ENCODE data around the gene CLK3. TPM values are rescaled to one million over a fixed set of nuclear protein-coding genes. Genes with fewer than 3 reads are reported as not detected.
"Not testable (repeated sequence)": the region's sequence is repeated elsewhere in the genome, so short reads cannot be mapped to it uniquely, and the experiment has no call there.

Gene CLK3
- polyA plus RNA-seq, 3 donors, result 70.5 to 89.5 (median 72.9) TPM

DNA sequence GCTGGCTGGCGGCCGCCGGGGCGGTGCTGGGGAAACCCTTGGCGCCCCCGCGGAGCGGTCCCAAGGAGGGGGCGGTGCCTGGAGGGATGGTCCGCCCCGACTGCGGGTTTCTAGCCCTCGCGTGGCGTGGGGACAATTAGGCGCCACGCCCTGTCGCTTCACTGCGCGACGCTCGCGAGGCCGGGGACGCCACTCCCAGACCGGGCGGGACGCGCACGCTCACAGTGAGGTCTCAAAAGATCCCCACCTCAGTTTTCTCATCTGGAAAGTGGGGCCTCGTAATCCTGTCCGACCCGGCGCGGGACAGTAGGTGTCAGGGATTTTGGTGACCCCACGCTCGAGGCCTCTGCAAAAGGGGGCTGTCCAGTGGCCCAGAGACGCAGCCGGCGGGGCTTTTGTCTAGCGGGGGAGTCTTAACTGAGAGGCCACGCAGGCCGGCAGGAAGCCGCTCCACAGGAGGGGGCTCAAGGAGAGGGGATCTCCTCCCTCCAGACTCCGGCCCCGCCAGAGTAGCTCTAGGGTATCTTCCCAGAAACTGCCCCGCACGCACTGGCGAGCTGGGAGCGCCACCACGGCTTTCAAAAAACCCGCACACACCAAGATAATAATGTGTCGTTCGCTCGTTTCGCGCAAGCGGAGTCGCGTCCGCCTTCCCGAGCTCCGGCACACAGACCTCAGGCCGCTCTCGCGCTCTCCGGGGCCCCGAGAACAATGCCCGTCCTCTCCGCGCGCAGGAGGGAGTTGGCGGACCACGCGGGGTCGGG, 710 bp upstream of the CLK3 start:
- peak in 10 of 11 donors; percentile 13 to 78 (median 68) for DNase-seq (ENCODE audit: extremely low read depth in 1 of 11, low read depth in 9 of 11, low spot score in 4 of 11)

DNA sequence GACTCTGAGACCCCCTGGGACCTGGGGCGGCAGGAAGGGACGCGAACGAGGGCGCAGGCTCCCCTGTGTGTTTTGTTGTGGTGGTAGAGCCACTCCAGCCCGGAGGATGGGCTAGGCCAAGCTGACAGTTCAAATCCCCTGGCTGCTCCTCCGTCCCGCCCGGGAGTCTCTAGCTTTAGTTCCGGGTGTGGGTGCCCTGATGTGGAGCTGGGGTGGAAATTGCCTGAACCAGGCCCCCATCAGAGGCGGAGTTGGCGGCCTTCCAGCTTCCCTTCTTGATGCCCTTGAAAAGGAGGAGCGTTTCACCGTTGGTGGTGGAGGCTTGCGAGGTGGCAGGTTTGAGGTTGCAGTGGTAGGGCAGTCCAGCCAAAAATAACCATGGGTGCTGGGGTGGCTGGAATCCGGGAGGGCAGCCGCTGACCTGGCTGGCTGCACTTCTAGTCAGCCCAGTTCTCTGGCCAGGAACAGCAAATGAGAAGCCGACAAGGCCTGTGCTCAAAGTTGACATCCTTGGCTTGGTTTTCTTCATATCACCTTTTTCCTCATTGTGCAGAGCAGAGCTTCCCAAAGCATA, 817 bp downstream of the CLK3 start:
- peak in 6 of 11 donors; percentile 5 to 56 (median 22) for DNase-seq (ENCODE audit: extremely low read depth in 1 of 11, low read depth in 9 of 11, low spot score in 4 of 11)

DNA sequence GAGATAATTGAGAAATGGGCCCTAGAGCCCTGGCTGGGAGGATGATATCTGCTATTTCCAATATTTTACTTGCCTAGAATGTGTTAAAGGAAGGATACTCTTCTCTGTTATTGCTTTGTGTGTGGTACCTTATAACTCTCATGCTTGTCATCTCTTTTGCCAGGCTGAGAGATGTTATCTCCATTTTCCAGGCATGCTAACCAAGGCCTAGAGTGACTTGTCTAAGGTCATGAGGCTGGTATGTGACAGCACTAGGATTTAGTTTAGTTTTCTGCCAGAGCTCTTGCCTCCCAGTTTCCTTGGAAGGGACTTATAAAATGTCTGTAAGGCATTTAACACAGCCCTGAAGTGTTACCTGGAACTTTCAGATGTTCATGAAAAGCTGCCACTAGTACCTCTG, 1.4 kb downstream of the CLK3 start:
- no peak for DNase-seq (ENCODE audit: extremely low read depth in 1 of 11, low read depth in 9 of 11, low spot score in 4 of 11)

DNA sequence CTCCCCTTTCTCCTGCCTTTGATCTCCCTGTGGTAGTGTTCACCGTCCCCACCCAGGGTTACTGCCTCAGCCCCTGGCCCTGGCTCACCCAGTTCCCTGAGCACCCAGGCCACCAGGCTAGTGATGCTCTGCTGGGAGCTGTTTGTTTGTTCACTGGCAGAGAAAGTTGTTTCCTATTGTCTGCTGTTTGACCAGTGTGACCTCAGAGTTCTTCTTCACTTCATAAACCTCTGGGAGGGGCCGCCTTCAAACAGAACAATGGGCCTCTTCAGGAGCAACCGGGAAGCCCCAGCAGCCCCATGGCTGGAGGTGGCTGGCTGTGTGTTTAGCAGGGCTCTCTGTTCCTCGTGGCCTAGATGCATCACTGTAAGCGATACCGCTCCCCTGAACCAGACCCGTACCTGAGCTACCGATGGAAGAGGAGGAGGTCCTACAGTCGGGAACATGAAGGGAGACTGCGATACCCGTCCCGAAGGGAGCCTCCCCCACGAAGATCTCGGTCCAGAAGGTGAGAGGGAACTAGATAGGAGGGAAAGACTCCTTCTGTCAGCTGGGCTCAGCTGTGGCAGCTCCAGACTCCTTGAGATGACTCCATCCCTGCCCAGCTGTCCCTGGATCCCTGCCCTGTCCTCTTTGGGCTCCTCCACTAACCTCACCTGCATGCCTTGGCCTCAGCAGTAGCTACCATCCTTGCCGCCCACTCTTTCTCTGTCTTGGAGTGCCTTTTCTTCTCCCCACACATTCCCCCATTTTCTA, 3.4 kb downstream of the CLK3 start:
- no peak for DNase-seq (ENCODE audit: extremely low read depth in 1 of 11, low read depth in 9 of 11, low spot score in 4 of 11)

DNA sequence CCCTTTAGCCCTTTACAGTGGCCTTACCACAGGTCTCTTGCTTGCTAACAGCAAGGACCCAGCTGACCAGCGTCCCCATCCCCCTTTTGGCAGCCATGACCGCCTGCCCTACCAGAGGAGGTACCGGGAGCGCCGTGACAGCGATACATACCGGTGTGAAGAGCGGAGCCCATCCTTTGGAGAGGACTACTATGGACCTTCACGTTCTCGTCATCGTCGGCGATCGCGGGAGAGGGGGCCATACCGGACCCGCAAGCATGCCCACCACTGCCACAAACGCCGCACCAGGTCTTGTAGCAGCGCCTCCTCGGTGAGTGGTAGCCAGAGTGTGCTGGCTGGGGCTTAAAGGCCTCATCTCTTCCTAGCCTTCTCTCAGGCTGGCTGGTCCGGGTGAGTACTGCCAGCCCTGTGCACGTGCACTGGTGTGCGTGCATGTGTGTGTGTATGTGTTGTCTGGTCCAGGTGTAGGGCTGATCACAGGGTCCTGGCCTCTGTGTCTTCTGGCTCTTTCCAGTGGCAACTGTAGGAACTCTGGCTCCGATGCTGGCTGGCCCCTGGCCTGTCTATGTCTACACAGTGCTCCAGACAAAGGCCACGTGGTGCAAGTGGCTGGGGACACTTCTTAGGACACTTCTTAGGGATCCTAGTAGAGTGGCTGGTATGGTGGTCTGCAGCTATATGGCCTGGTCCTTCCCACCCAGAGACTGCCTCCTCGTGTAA, 4.4 kb downstream of the CLK3 start:
- no peak for DNase-seq (ENCODE audit: extremely low read depth in 1 of 11, low read depth in 9 of 11, low spot score in 4 of 11)

DNA sequence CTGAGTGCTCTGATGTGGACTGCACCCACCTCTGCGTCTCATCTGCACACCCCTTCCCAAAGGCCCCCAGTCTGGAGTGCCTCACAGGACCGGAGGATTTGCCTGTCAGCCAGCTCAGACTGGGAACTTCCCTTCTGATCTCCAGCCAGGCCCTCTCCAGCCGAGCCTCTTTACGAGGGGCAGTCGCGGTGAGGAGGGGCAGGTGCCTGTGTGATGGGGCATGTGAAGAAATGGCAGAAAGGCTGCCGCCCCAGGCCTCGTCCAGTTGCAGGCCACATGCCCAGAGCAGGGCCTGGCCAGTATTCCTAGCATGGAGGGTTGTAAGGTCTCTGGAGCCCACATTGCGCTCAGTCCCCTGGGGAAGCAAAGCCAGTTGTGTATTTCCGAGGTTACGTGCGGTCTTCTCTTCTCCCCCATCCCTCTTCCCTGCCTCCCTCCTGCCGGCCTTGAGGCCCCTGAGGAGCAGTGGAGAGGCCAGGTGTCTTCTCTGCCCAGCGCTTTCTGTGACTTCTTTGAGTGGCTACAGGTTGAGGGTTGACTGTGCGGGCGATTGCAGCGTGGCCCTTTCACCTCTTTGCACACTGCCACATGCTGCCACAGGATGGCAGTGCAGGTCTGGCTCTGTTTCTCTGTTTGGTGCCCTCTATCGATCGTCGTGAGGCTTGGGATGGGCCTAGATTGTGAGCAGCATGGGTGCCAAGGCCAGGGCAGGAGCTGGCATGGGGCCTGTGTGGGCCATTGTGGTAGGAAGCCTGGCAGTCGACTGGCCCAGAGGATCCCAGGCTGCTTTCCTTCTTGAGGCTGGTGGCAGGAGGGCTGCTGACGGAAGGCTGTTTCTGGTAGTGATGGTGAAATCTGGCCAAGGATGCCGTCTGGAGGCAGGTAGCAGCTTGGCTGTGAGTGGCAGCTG, 5.3 kb downstream of the CLK3 start:
- peak in 4 of 11 donors; percentile 22 to 48 (median 36) for DNase-seq (ENCODE audit: extremely low read depth in 1 of 11, low read depth in 9 of 11, low spot score in 4 of 11)

DNA sequence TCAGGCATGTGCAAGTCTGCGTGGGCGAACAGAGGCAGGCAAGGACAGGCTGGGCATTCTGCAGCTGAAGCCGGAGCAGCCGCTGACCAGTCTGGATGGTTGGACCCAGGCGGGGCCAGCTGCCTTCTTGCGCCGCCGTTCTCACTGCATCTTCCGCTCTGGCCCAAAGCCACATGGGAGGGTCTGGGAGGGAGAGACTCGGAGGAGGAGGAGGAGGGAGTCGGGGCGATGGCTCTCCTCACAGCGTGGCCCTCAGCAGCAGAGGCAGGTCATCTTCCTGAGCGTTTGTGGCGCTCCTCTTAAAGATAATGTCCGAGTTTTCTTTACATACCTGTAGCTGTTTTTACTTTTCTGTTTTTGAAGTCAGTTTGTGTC, 5.9 kb downstream of the CLK3 start:
- no peak for DNase-seq (ENCODE audit: extremely low read depth in 1 of 11, low read depth in 9 of 11, low spot score in 4 of 11)

DNA sequence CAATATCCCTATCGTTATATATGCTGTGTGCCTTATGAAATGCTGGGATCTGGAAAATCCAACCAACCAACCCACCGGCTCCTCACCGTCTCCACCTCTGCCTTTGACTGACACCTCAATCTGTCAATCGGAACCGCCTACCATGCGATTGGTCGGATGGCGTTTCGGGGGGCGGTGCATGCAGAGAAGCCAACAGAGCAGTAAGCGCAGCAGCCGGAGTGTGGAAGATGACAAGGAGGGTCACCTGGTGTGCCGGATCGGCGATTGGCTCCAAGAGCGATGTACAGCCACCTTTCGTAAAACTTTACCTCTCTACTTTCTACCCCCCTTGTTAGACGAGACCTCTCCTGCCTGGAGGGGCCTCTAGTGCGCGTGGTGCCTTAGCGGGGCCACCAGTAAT, 6.3 kb downstream of the CLK3 start:
- no peak for DNase-seq (ENCODE audit: extremely low read depth in 1 of 11, low read depth in 9 of 11, low spot score in 4 of 11)

DNA sequence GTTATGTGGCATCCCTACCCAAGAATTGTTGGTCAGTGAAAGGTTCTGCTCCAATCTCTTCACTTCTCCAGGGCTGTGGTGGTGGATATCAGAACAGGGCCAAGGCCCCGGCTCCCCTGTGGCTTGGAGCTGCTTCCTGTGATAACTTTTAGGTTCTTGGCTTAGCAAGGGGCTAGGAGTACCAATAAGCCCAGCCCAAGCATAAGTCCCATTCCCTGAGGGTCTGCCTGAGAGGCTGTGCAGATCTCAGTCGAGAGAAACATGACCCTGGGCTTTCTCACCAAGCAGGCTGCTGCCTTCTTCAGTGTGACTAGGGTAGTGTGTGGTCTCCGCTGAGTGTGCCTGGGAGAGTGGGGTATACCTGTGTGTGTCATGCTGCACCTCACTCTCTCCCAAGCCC, 7.1 kb downstream of the CLK3 start:
- DNase-seq (ENCODE audit: extremely low read depth in 1 of 11, low read depth in 9 of 11, low spot score in 4 of 11), result no peak

DNA sequence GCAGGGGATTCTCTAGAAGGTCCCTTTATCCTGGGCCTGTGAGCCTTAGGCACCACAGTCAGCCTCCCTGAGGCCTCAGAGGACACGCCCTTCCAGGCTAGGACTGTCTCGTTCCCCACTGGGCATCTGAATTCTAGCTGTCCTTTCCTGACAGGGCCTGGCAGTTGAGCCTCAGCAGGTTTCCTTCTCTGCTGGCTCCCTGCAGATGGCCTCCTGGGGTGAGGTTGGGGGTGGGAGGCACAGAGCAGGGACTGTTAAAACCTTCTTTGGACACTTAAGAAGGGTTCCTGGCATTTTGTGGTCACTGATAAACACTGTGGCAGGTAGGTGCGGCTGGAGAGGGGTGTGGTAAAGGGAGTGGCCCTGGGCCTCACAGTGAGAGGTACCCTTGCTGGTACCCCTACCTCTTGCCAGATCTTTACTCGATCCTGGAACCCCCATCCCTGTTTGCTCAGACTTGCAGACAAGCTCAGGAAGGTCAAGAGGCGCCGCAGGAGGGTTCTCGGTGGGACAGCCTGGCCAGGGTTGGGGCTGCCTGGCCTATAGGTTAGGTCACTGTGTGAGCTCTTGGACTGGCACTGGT, 8.5 kb downstream of the CLK3 start:
- DNase-seq (ENCODE audit: extremely low read depth in 1 of 11, low read depth in 9 of 11, low spot score in 4 of 11), result no peak

DNA sequence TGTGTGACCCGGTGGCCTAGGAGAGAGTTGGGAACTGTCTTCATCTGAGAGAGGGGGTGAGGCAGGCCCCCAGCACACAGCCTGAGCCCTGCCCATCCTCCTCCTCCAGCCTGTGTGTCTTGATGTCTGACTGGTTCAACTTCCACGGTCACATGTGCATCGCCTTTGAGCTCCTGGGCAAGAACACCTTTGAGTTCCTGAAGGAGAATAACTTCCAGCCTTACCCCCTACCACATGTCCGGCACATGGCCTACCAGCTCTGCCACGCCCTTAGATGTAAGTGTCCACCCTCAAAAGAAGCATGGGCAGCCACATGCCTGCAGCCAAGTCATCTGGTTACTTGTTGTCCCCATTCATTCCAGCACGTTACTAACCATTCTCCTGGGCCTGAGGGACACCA, 10.1 kb downstream of the CLK3 start:
- DNase-seq (ENCODE audit: extremely low read depth in 1 of 11, low read depth in 9 of 11, low spot score in 4 of 11), result no peak

DNA sequence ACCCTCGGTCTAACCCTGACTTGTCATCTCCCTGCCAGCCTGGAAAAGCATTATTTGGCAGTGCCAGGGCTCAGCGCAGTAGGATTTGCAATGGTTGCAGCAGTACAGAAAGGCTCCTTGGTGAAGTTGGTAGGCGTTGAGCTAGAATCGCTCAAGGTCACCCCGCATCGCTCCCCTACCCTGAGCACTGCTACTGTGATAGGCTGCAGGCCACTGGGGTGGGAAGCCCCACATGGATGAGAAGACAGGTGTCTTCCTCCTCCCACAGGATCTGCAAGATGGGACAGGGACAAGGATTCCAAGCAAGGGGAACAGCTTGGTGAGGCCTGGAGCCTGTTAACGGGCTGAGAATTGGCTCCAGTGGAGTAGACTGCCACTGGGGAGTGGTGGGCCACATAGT, 10.7 kb downstream of the CLK3 start:
- no peak for DNase-seq (ENCODE audit: extremely low read depth in 1 of 11, low read depth in 9 of 11, low spot score in 4 of 11)

DNA sequence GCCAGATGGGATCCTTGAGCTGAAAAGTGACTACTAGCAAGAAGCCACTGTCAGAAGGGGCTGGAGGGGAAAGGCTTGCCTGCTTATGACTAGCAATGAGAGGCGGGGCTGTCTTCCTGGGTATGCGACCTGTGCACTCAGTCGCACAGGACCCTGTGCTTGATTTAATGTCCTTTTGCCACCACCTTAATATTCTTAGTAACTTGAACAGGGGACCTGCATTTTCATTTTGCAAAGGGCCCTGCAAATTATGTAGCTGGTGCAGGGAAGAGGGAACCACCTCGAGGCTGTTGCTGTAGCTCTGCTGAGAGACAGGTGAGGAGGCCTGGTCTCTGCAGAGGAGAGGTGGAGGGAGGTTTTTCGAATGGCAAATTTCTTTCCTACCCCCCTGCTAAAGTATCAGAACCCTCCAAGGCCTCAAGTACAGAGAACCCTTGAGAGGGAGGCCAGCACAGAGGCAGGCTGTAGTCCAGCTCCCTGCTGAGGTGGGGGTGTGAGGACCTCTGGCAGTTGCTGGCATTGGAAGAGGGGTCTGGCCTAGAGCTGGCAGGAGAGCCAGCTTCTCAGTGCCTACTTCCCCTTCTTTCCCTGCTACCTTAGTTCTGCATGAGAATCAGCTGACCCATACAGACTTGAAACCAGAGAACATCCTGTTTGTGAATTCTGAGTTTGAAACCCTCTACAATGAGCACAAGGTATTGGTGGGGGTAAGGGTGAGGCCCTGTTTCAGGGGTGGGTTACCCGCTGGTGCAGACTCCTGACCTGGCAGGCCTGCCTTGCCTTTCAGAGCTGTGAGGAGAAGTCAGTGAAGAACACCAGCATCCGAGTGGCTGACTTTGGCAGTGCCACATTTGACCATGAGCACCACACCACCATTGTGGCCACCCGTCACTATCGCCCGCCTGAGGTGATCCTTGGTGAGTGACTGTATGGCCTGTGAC, 11.4 kb downstream of the CLK3 start:
- no peak for DNase-seq (ENCODE audit: extremely low read depth in 1 of 11, low read depth in 9 of 11, low spot score in 4 of 11)

DNA sequence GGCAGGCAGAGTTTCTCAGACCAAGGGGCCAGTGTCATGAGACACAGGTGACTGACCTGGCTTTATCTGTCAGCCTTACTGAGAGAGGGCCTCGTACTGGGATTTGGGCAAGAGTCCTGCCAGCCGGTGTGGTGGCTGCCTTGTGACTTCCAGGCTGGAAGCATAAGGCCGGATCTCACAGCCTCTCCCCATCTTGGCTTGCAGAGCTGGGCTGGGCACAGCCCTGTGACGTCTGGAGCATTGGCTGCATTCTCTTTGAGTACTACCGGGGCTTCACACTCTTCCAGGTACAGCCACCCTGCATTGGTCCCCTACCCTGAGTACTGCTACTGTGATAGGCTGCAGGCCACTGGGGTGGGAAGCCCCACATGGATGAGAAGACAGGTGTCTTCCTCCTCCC, 12.1 kb downstream of the CLK3 start:
- no peak for DNase-seq (ENCODE audit: extremely low read depth in 1 of 11, low read depth in 9 of 11, low spot score in 4 of 11)

DNA sequence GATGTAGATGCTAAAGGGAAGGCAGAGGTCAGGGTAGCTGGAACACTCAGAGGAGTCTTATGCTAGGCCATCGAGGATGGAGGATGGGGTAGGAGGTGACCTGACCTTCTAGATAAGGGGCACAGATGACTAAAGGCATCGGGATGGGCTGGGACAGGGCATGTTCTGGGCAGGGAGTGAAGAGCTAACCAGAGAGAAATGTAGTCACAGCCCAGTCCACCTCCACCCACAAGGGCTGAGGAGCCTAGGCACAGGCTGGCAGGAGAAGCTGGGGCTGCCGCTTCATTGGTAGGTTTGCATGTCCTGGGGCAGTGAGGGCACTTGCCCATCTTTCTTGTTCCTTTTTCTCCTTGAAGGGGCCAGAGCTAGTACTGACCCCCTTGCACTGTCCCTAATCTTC, 12.6 kb downstream of the CLK3 start:
- DNase-seq (ENCODE audit: extremely low read depth in 1 of 11, low read depth in 9 of 11, low spot score in 4 of 11), result no peak

DNA sequence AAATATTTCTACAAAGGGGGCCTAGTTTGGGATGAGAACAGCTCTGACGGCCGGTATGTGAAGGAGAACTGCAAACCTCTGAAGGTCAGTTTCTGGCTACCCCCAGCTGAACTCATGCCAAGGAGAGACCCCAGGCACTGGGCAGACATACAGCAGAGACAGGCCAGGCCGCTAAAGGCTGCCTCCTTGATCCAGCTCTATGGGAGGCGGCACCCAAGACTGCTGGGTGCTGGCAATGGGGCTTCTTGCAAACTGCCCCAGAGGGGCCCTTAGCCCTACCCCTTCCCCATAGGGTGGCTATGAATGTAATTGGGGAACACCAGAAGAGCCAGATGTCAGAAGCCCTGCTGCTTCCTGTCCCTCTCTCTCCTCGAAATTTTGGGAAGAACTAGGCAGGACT, 13.3 kb downstream of the CLK3 start:
- DNase-seq (ENCODE audit: extremely low read depth in 1 of 11, low read depth in 9 of 11, low spot score in 4 of 11), result no peak

DNA sequence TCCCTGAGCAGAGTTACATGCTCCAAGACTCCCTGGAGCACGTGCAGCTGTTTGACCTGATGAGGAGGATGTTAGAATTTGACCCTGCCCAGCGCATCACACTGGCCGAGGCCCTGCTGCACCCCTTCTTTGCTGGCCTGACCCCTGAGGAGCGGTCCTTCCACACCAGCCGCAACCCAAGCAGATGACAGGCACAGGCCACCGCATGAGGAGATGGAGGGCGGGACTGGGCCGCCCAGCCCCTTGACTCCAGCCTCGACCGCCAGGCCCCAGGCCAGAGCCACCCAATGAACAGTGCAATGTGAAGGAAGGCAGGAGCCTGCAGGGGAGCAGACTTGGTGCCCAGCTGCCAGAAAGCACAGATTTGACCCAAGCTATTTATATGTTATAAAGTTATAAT, 14.1 kb downstream of the CLK3 start:
- not testable (repeated sequence) for DNase-seq (ENCODE audit: extremely low read depth in 1 of 11, low read depth in 9 of 11, low spot score in 4 of 11)

Data from renal cortex interstitium (tissue), 11 donors.